ENCODE measurements around the gene TP53RK.

The TP53RK gene

GRCh38 chr20:46689082-46689753, at the start of gene TP53RK:
Gene TP53RK (minus strand): TSS chr20:46689444. CDS start chr20:46689414, 30 bp downstream.
- DNase-seq (ENCODE audit: low read depth in 2 of 3, low spot score in 1 of 3) = peak; percentile 95 to 96 (median 95)

GRCh38 chr20:46735436-46735835, 46.2 kb upstream of the TP53RK start:
- DNase-seq (ENCODE audit: low read depth in 2 of 3, low spot score in 1 of 3) = no peak

GRCh38 chr20:46731770-46732169, 42.5 kb upstream of the TP53RK start:
- DNase-seq (ENCODE audit: low read depth in 2 of 3, low spot score in 1 of 3) = no peak

GRCh38 chr20:46725186-46726165, 36.2 kb upstream of the TP53RK start:
- DNase-seq (ENCODE audit: low read depth in 2 of 3, low spot score in 1 of 3) = no peak

GRCh38 chr20:46724343-46724959, 35.2 kb upstream of the TP53RK start:
- no peak for DNase-seq (ENCODE audit: low read depth in 2 of 3, low spot score in 1 of 3)

GRCh38 chr20:46723039-46723438, 33.8 kb upstream of the TP53RK start:
- no peak for DNase-seq (ENCODE audit: low read depth in 2 of 3, low spot score in 1 of 3)

- no peak for DNase-seq (ENCODE audit: low read depth in 2 of 3, low spot score in 1 of 3)
Measured at GRCh38 chr20:46722450-46722849, 33.2 kb upstream of the TP53RK start.

GRCh38 chr20:46721476-46721875, 32.2 kb upstream of the TP53RK start:
- no peak for DNase-seq (ENCODE audit: low read depth in 2 of 3, low spot score in 1 of 3)

GRCh38 chr20:46720776-46721425, 31.7 kb upstream of the TP53RK start:
- DNase-seq (ENCODE audit: low read depth in 2 of 3, low spot score in 1 of 3) = no peak

- DNase-seq (ENCODE audit: low read depth in 2 of 3, low spot score in 1 of 3) = no peak
Measured at GRCh38 chr20:46720019-46720418, 30.8 kb upstream of the TP53RK start.

- no peak for DNase-seq (ENCODE audit: low read depth in 2 of 3, low spot score in 1 of 3)
Measured at GRCh38 chr20:46717818-46718541, 28.7 kb upstream of the TP53RK start.

- DNase-seq (ENCODE audit: low read depth in 2 of 3, low spot score in 1 of 3) = no peak
Measured at GRCh38 chr20:46715292-46715756, 26.1 kb upstream of the TP53RK start.

- DNase-seq (ENCODE audit: low read depth in 2 of 3, low spot score in 1 of 3) = no peak
Measured at GRCh38 chr20:46713957-46714834, 25.0 kb upstream of the TP53RK start.

- no peak for DNase-seq (ENCODE audit: low read depth in 2 of 3, low spot score in 1 of 3)
Measured at GRCh38 chr20:46712056-46712636, 22.9 kb upstream of the TP53RK start.

- no peak for DNase-seq (ENCODE audit: low read depth in 2 of 3, low spot score in 1 of 3)
Measured at GRCh38 chr20:46710153-46710913, 21.1 kb upstream of the TP53RK start.

- DNase-seq (ENCODE audit: low read depth in 2 of 3, low spot score in 1 of 3) = no peak
Measured at GRCh38 chr20:46709459-46710152, 20.4 kb upstream of the TP53RK start, which contains the start of gene SLC2A10. Gene SLC2A10 (plus strand): TSS chr20:46709649. CDS start chr20:46709737, 88 bp downstream.

- no peak for DNase-seq (ENCODE audit: low read depth in 2 of 3, low spot score in 1 of 3)
Measured at GRCh38 chr20:46709055-46709458, 19.8 kb upstream of the TP53RK start.

All from stimulated activated CD4-positive, alpha-beta T cell treated with anti-CD3 and anti-CD28 coated beads, Interleukin-12 subunit alpha, Interleukin-12 subunit beta, amount 100 ng/mL, for 48 hours (primary cell).